KBM-7 (cell line): ENCODE results near the gene SSTR5.

Experiments used
- DNase-seq: peaks from one replicate; pipeline ENCODE4 v3.0.0-alpha.2; 2015
- in situ Hi-C: fragments of 300-500 bp; cut with MboI; formaldehyde crosslinking; loops from 2 replicates; pipeline ENCODE4 v1.14.3; 2020; ENCODE audit warnings: low sequenced_read_pairs, low pct_unique_long_range_greater_than_20kb, mixed read lengths

Gene SSTR5

GRCh38 chr16:1129106-1129960, 56.8 kb downstream of the SSTR5 start:
- in situ Hi-C loops: no loop called here
- DNase-seq: no peak

GRCh38 chr16:1130382-1130781, 57.8 kb downstream of the SSTR5 start:
- DNase-seq: no peak
- in situ Hi-C loops: no loop called here
